K562 (cell line): Measurements from ENCODE around the gene TK1. TPM values are rescaled to one million over a fixed set of nuclear protein-coding genes. Genes with fewer than 3 reads are reported as not detected.

Experiments used
- CEBPG ChIP-seq, 3 experiments: fragments of 200-800 bp in 1 of 3; sonication (Bioruptor generic) in 1 of 3; sonication (generic) in 1 of 3; formaldehyde crosslinking in 1 of 3; IDR thresholded peaks in 2 of 3; conservative IDR thresholded peaks in 1 of 3; 2 replicates each; pipeline versions ENCODE4 v1.6.1 to v1.8.0; 2016 to 2022; ENCODE audit warnings: missing compliant biosample characterization in 2 of 3, missing genetic modification characterization in 2 of 3, mild to moderate bottlenecking in 1 of 3, missing genetic modification reagents in 1 of 3
- CREM ChIP-seq: IDR thresholded peaks from 2 replicates; pipeline ENCODE4 v1.6.1; 2014; ENCODE audit warnings: antibody characterized with exemption, low read depth
- CTCFL ChIP-seq: IDR thresholded peaks from 2 replicates; pipeline ENCODE4 v1.6.1; 2011; ENCODE audit warnings: borderline replicate concordance, low read depth, mild to moderate bottlenecking, moderate library complexity, low read length; ENCODE audit not compliant: insufficient read depth, poor library complexity, severe bottlenecking
- KAT7 ChIP-seq: sonication (generic); formaldehyde crosslinking; IDR thresholded peaks from 2 replicates; pipeline ENCODE4 v1.8.0; 2022; ENCODE audit warnings: missing genetic modification reagents, mild to moderate bottlenecking, borderline replicate concordance
- MTA2 ChIP-seq: fragments of 450-650 bp; IDR thresholded peaks from 2 replicates; pipeline ENCODE4 v1.6.1; 2016; ENCODE audit warnings: low read depth
- NFATC3 ChIP-seq: fragments of 450-650 bp; IDR thresholded peaks from 2 replicates; pipeline ENCODE4 v1.6.1; 2017; ENCODE audit warnings: mild to moderate bottlenecking
- PHF20 ChIP-seq: fragments of 450-650 bp; IDR thresholded peaks from 2 replicates; pipeline ENCODE4 v1.6.1; 2018; ENCODE audit not compliant: partially characterized antibody
- POLR2A ChIP-seq: fragments of 450-650 bp; conservative IDR thresholded peaks from 2 replicates; pipeline ENCODE4 v1.6.1; 2016
- POLR2AphosphoS5 ChIP-seq: IDR thresholded peaks from 2 replicates; pipeline ENCODE4 v1.6.1; 2011; ENCODE audit warnings: mild to moderate bottlenecking, low read depth, low read length, moderate library complexity; ENCODE audit not compliant: control insufficient read depth, insufficient read depth
- RCOR1 ChIP-seq, 2 experiments: IDR thresholded peaks; 2 replicates each; pipeline ENCODE4 v1.6.1; 2012; ENCODE audit warnings: low read depth in 2 of 2, low read length in 2 of 2, borderline replicate concordance in 1 of 2, improper control_type of control experiment in 1 of 2
- SIN3A ChIP-seq, 2 experiments: fragments of 150-350 bp in 1 of 2; IDR thresholded peaks; 2 replicates each; pipeline ENCODE4 v1.6.1; 2011 to 2016; ENCODE audit warnings: borderline replicate concordance in 2 of 2, low read depth in 2 of 2, low read length in 2 of 2, mild to moderate bottlenecking in 2 of 2, moderate library complexity in 2 of 2; ENCODE audit not compliant: control insufficient read depth in 1 of 2
- SMARCA4 ChIP-seq: fragments of 450-650 bp; IDR thresholded peaks from 2 replicates; pipeline ENCODE4 v1.6.1; 2016
- SREBF2 ChIP-seq: sonication (generic); formaldehyde crosslinking; IDR thresholded peaks from 2 replicates; pipeline ENCODE4 v1.4.0; 2020; ENCODE audit warnings: mild to moderate bottlenecking, missing genetic modification reagents
- ZSCAN29 ChIP-seq: fragments of 450-650 bp; IDR thresholded peaks from 2 replicates; pipeline ENCODE4 v1.6.1; 2017
- polyA plus RNA-seq, 8 experiments: library from polyadenylated mRNA; depleted of rRNA in 4 of 8; stranded (reverse) in 5 of 8; unstranded in 3 of 8; fragments of >200 nt; fragmentation: Nextera tagmentation in 2 of 8; fragmentation: Illumina TruSeq in 1 of 8; extraction: Ambion mirVana in 2 of 8; extraction: Trizol in 1 of 8; gene quantifications; 2 replicates each; pipeline versions ENCODE4 v1.2.1 to v1.2.3, GENCODE V29; 2011 to 2014; ENCODE audit warnings: inconsistent platforms in 1 of 8, missing spikeins in 1 of 8
- total RNA-seq, 7 experiments: library from RNA; depleted of rRNA in 6 of 7; stranded (reverse); fragments of >200 nt in 6 of 7; fragmentation: Illumina TruSeq in 2 of 7; extraction: Trizol in 2 of 7; gene quantifications; 2 replicates each; pipeline versions ENCODE4 v1.2.1 to v1.2.3, GENCODE V29; 2011 to 2021; ENCODE audit warnings: low replicate concordance in 1 of 7
- TF ChIP-seq, protein P1 (sequence below): sonication (generic); formaldehyde crosslinking; IDR thresholded peaks from 2 replicates; pipeline ENCODE4 v1.8.1; 2023; ENCODE audit warnings: mild to moderate bottlenecking, missing genetic modification reagents
- TF ChIP-seq, protein P2 (sequence below), 2 experiments: IDR thresholded peaks; 2 replicates each; pipeline ENCODE4 v1.6.1; 2012; ENCODE audit warnings: improper control_type of control experiment in 2 of 2, low read depth in 2 of 2, low read length in 2 of 2, borderline replicate concordance in 1 of 2
- TF ChIP-seq, protein P3 (sequence below), 2 experiments: fragments of 450-650 bp; conservative IDR thresholded peaks; 2 replicates each; pipeline ENCODE4 v1.6.1; 2017; ENCODE audit warnings: mild to moderate bottlenecking in 2 of 2, moderate library complexity in 2 of 2

The TK1 gene
- total and polyA plus RNA-seq, 9 of the 15 experiments (the other 6 are each of a cell fraction or from before 2014, with no cell fraction given), result 8.4 to 280 (median 103) TPM

GRCh38 chr17:78127239-78127887, 59.5 kb downstream of the TK1 start (continued):
- TF ChIP-seq KAT7 (no peak), PHF20 (peak; percentile 32), NFATC3 (no peak), POLR2AphosphoS5 (peak; percentile 57; the same call in 1 of the 2 replicates), SMARCA4 (0 out of 2 replicates have a peak, but pooled peaks have one; percentile 22), ZSCAN29 (no peak), CTCFL (no peak), POLR2A (peak; percentile 76), RCOR1 (IDR thresholded peaks at IDR 0.05; ENCODE audit: borderline replicate concordance in 1 of 2, low read depth in 2 of 2, low read length in 2 of 2) (peak in 1 of 2 experiments; percentile 38; a peak in 1 of 4 replicates), SREBF2 (CRISPR knock-in tag) (no peak), SIN3A (IDR thresholded peaks at IDR 0.05; ENCODE audit: borderline replicate concordance in 2 of 2, control insufficient read depth in 1 of 2, low read depth in 2 of 2, low read length in 2 of 2) (peak in 1 of 2 experiments; percentile 63; a peak in 1 of 4 replicates), CEBPG (CRISPR knock-in tag; IDR thresholded peaks at IDR 0.05) (no peak), CEBPG (tag; conservative IDR thresholded peaks at IDR 0.05 in 1 of 2, IDR thresholded peaks at IDR 0.05 in 1 of 2) (no peak), MTA2 (no peak), CREM (peak; percentile 47)
- TF ChIP-seq, protein P1, sequence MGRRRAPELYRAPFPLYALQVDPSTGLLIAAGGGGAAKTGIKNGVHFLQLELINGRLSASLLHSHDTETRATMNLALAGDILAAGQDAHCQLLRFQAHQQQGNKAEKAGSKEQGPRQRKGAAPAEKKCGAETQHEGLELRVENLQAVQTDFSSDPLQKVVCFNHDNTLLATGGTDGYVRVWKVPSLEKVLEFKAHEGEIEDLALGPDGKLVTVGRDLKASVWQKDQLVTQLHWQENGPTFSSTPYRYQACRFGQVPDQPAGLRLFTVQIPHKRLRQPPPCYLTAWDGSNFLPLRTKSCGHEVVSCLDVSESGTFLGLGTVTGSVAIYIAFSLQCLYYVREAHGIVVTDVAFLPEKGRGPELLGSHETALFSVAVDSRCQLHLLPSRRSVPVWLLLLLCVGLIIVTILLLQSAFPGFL (CRISPR knock-in tag), result no peak
- TF ChIP-seq, protein P2, sequence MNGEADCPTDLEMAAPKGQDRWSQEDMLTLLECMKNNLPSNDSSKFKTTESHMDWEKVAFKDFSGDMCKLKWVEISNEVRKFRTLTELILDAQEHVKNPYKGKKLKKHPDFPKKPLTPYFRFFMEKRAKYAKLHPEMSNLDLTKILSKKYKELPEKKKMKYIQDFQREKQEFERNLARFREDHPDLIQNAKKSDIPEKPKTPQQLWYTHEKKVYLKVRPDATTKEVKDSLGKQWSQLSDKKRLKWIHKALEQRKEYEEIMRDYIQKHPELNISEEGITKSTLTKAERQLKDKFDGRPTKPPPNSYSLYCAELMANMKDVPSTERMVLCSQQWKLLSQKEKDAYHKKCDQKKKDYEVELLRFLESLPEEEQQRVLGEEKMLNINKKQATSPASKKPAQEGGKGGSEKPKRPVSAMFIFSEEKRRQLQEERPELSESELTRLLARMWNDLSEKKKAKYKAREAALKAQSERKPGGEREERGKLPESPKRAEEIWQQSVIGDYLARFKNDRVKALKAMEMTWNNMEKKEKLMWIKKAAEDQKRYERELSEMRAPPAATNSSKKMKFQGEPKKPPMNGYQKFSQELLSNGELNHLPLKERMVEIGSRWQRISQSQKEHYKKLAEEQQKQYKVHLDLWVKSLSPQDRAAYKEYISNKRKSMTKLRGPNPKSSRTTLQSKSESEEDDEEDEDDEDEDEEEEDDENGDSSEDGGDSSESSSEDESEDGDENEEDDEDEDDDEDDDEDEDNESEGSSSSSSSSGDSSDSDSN (IDR thresholded peaks at IDR 0.05; ENCODE audit: borderline replicate concordance in 1 of 2, low read depth in 2 of 2, low read length in 2 of 2), result peak in 1 of 2 experiments; percentile 56; a peak in 1 of 4 replicates
- TF ChIP-seq, protein P3, sequence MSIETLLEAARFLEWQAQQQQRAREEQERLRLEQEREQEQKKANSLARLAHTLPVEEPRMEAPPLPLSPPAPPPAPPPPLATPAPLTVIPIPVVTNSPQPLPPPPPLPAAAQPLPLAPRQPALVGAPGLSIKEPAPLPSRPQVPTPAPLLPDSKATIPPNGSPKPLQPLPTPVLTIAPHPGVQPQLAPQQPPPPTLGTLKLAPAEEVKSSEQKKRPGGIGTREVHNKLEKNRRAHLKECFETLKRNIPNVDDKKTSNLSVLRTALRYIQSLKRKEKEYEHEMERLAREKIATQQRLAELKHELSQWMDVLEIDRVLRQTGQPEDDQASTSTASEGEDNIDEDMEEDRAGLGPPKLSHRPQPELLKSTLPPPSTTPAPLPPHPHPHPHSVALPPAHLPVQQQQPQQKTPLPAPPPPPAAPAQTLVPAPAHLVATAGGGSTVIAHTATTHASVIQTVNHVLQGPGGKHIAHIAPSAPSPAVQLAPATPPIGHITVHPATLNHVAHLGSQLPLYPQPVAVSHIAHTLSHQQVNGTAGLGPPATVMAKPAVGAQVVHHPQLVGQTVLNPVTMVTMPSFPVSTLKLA (conservative IDR thresholded peaks at IDR 0.05), result peak in 1 of 2 experiments; percentile 49; a peak in 2 of 4 replicates
